Amniotic epithelial cell (primary cell): ENCODE measurements around the gene GSTM4.

ENCODE experiments used
- DNase-seq: peaks from one replicate; pipeline ENCODE4 v3.0.0-alpha.2; 2010; ENCODE audit warnings: low read depth

Gene GSTM4

GRCh38 chr1:109624201-109625010, 31.5 kb upstream of the GSTM4 start:
- no peak for DNase-seq

GRCh38 chr1:109625176-109625575, 30.7 kb upstream of the GSTM4 start:
- no peak for DNase-seq

DNA sequence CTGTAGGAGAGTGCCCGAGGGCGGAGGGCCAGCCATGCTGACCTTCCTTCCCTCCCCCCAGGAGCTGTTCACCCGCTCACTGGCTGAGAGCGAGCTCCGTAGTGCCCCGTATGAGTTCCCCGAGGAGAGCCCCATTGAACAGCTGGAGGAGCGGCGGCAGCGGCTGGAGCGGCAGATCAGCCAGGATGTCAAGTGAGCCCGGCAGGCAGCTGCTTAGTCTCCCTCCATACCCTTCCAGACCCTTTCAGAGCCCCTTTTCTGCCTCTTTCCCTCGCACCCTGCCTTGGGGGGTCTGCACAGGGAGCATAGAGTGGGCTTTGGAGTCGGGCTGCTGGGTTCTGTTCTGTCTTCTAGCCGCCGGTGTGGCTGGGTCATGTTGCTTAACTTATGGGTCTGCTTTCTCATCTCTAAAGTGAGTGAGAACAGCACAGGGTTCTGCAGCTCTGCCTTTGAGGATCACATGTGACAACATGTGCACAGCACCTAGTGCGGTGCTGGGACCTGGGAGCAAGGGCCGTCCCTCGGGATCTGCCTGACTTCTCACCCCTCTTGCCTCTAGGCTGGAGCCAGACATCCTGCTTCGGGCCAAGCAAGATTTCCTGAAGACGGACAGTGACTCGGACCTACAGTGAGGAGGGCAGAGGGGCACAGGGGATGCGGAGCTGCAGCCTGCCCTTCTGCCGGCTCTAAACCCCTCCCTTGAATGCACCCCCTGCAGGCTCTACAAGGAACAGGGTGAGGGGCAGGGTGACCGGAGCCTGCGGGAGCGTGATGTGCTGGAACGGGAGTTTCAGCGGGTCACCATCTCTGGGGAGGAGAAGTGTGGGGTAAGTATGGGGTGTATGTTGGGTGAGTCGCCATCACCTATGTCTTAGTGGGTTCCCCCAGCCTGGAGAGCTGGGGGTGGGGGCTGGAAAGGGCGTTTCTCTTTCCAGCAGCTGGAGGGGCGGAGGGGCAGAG, 30.0 kb upstream of the GSTM4 start:
- no peak for DNase-seq

DNA sequence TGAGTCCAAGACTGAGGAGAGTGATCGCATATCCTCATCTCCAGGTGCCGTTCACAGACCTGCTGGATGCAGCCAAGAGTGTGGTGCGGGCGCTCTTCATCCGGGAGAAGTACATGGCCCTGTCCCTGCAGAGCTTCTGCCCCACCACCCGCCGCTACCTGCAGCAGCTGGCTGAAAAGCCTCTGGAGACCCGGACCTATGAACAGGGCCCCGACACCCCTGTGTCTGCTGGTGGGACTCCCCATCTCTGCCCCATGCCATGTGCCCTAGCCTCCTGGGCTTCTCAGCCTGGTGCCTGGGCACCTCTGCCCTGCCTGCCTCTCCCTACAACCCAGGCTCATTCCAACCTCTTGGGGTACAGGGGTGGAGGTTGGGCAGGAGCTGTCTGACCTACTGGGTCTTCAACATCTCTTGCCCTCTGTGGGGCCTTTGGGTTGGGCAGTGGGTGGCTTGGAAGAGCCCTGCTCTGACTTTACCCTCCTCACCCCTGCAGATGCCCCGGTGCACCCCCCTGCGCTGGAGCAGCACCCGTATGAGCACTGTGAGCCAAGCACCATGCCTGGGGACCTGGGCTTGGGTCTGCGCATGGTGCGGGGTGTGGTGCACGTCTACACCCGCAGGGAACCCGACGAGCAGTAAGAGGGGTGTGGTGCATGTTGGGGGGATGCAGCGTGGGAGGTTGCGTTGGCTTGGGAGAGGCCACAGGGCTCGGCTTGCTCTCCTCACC, 29.1 kb upstream of the GSTM4 start:
- DNase-seq: no peak

GRCh38 chr1:109627692-109628399, 28.1 kb upstream of the GSTM4 start:
- DNase-seq: no peak

DNA sequence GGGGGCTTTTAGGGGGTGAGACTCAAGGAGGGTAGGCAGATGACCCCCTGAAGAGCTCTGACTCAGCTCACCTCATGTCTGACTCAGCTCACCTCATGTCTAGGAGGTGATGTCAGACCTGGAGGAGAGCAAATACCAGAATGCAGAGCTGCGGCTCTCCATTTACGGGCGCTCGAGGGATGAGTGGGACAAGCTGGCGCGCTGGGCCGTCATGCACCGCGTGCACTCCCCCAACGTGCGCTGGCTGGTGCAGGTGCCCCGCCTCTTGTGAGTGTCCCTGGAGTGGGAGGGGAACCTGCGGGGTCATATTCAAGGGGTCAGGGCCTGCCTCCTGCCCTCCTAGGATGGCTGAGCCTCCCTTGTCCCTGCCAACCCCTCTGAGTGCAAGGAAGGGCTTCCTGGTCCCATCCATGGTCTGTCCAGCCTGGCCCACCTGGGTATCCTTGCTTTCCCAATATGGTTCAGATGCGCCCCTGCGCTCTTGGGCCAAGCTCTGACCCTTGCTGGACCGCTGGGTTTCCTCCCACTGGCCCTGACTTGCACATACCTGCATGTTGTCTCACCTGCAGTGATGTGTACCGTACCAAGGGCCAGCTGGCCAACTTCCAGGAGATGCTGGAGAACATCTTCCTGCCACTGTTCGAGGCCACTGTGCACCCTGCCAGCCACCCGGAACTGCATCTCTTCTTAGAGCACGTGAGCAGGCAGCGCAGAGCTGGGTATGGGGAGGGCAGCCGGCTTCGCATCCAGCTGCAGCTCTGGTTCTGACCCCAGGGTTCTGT, 27.2 kb upstream of the GSTM4 start:
- DNase-seq: peak; percentile 81

DNA sequence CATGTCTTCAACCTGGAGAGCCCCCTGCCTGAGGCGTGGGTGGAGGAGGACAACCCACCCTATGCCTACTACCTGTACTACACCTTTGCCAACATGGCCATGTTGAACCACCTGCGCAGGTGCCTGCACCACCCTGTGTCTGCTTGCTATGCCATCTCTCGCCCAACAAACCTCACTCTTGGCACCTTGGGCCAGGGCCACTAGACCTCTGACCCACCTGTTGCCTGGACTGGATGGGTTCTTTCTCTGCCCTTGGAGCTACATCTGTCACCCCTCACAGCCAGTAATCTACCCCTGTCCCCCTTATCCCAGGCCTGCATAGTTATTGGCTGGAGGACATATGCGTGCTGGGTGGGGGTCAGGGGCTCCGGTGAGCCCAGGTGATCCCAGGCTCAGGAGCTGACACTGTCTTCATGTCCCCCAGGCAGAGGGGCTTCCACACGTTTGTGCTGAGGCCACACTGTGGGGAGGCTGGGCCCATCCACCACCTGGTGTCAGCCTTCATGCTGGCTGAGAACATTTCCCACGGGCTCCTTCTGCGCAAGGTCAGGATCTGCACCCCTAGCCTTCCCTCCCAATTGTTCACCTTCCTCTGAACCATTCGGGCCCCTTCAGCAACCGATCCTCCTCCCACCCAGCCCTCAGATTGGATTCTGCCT, 26.4 kb upstream of the GSTM4 start:
- DNase-seq: no peak

GRCh38 chr1:109630081-109630897, 25.6 kb upstream of the GSTM4 start:
- DNase-seq: no peak

DNA sequence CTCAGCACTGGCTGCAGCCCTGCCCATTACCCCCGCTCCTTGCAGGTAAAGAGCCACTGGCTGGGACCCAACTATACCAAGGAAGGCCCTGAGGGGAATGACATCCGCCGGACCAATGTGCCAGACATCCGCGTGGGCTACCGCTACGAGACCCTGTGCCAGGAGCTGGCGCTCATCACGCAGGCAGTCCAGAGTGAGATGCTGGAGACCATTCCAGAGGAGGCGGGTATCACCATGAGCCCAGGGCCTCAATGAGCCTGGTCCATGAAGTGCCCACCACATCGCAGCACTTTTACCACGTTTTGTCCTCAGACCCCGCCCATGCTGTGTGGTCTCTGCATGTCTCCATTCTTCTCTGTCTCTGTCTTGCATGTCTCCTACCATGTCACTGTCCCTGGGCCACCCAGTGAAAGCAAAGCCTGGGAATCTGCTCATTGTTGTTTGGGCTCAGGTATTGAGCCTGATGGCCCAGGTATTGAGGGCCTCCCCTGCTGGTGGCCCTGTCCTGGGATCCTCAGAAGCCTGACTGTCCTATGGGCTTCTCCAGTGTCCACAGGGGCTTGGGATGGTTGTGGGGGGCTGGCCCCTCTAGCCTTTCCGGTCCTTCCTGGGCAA, 24.9 kb upstream of the GSTM4 start:
- no peak for DNase-seq

DNA sequence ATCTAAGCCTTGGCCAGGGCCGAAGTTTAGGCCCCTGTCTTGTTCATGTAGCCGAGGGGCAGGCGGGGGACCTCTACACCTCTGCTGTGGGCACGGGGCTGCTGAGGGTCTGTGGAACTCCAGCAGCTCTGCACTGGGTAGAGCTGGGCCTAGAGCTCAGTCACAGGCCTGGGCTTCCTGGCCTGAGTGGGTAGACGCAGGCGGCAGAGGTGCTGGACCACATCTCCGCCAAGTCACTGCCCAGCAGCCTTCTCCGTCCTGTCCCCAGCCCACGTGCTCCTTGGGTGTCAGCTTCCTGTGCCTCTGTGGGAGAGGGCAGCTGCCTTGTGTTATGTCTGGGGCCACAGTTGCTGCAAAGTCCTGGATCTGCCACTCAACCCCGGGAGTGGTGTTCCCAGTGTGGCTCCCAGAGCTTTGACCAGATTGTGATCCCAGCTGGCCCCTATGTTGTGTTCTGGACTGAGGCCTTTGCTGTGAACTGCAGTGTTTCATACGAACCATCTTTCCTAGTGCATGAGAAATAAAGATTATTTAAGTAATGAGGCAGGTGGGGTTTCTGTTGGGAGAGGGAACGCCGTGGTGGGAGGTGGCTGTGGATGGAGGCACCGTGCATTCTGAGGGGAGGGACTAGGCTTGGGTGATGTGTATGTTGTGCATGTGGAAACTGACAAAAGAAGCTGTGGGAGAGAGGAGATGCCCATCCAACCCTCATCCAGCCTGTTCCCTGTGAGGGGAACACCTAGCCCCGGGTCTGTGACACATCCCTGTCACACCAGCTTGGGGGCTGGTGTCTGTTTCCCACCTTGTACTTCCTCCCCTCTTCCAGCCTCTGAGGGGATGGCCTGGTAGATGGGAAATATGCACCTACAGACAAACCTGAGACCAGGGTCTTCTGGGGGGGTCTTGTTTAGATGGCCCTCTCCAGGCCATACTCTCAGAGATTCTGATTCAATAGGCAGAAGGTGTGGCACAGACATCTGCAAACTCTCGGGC, 24.1 kb upstream of the GSTM4 start:
- DNase-seq: no peak

GRCh38 chr1:109632671-109633346, 23.1 kb upstream of the GSTM4 start:
- no peak for DNase-seq

GRCh38 chr1:109634292-109634691, 21.6 kb upstream of the GSTM4 start:
- DNase-seq: no peak

DNA sequence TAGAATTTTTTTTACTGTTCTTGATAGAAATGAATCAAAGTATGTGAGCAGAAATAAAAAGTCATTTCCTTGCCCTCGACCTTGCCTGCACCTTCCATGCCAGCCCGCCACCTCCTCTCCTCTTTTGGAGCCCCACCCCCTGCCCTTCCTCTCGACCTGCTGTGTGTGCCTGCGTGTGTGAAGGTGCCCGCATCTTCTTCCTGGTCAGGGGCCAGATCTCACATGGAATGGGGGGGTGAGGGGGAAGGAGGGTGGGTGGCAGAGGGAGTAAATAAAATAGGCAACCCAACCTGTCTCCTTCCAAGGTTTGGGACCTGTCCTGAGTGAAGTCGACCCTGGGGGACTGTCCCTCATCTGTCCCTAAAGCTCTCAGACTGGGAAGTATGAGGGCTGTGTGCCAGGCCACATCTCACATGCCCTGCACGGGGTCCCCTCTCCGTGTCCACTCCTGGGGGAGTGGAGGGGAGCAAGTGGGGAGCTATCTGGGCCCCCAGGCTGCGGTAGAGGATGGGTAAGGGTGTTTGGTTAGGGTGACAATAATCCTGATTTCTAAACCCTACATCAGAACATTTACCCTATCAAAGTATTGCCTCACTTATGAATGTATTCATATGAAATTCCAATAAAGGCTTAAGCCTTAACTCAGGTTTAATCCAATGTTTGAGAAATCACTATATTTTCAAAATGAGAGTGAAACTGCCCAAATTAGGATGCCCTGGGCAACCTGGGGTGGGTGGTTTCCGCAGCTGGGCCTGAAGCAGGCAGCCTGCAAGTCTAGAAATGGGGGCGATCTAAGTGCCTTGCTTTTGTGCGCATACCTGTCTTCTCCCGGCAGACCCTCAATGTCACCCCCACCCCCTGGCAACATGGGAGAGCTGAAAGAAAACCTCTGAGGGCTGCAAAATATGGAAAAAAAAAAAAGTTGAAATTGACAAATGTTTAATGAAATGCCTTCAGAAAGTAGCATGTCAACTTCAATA, 20.8 kb upstream of the GSTM4 start:
- no peak for DNase-seq

DNA sequence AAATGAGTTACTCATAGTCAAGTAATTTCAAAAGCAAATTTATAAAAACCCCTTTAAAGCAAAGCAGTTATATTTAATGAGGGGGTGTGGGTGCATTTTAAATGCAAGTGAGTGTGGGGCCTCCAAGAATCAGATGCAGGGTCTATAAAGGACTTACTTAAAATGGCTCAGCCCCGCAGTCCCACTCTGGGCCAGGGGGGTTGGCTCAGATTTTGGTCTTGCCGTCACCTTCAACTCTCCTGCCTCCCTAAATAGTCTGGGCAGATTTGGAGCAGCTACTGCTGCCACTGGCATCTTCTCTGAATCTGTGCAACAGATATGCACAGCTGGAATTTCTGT, 20.1 kb upstream of the GSTM4 start:
- no peak for DNase-seq

GRCh38 chr1:109636201-109636952, 19.5 kb upstream of the GSTM4 start:
- peak; percentile 70 for DNase-seq
